Cardiac fibroblast (primary cell): ENCODE results near the gene PRM1.
"Not testable (repeated sequence)": the region's sequence is repeated elsewhere in the genome, so short reads cannot be mapped to it uniquely, and the experiment has no call there.

Experiments
- DNase-seq, 2 donors: peaks; one replicate each; pipeline versions ENCODE4 v3.0.0 to v3.0.0-alpha.2; 2010; ENCODE audit warnings: low read depth in 2 of 2
- H3K4me3 ChIP-seq, 2 donors: replicated peaks in 1 of 2; 1 replicate in 1 of 2; 2 replicates in 1 of 2; pipeline ENCODE4 v1.5.1; 2011; ENCODE audit warnings: low read depth in 2 of 2, low read length in 2 of 2, mild to moderate bottlenecking in 2 of 2, moderate library complexity in 1 of 2
- CTCF ChIP-seq: IDR thresholded peaks from one replicate; pipeline ENCODE4 v1.5.1; 2011; ENCODE audit warnings: low read depth, mild to moderate bottlenecking, low read length, inconsistent platforms

PRM1 gene

GRCh38 chr16:11301645-11302501 lies 20.7 kb upstream of the PRM1 start:
- no peak for TF ChIP-seq CTCF
- DNase-seq, result no peak
- no peak overlapping the region for H3K4me3 ChIP-seq

GRCh38 chr16:11300560-11300892 lies 19.4 kb upstream of the PRM1 start:
- no peak for TF ChIP-seq CTCF
- H3K4me3 ChIP-seq, result no peak overlapping the region
- DNase-seq, result no peak

GRCh38 chr16:11299865-11300559 lies 18.9 kb upstream of the PRM1 start:
- TF ChIP-seq CTCF, result no peak
- no peak for DNase-seq
- H3K4me3 ChIP-seq, result no peak overlapping the region

- not testable (repeated sequence) for DNase-seq, H3K4me3 ChIP-seq
These were observed 17.9 kb upstream of the PRM1 start for GRCh38 chr16:11298950-11299547.

GRCh38 chr16:11298143-11298900 lies 17.2 kb upstream of the PRM1 start:
- DNase-seq, result no peak
- no peak for TF ChIP-seq CTCF
- no peak overlapping the region for H3K4me3 ChIP-seq

- TF ChIP-seq CTCF, result no peak
- DNase-seq, result peak; percentile 18 to 81
- H3K4me3 ChIP-seq, result no peak overlapping the region
These were observed 16.5 kb upstream of the PRM1 start for GRCh38 chr16:11297492-11298142.
